Measurements from ENCODE around the gene SPTBN1.

Gene SPTBN1

GRCh38 chr2:54617409-54617808, 161.3 kb downstream of the SPTBN1 start:
- DNase-seq, result no peak

- DNase-seq, result no peak
Measured at GRCh38 chr2:54618646-54619565, 162.8 kb downstream of the SPTBN1 start.

GRCh38 chr2:54619660-54620231, 163.6 kb downstream of the SPTBN1 start:
- DNase-seq, result no peak

GRCh38 chr2:54620948-54621347, 164.8 kb downstream of the SPTBN1 start:
- no peak for DNase-seq

GRCh38 chr2:54624591-54625071, 168.5 kb downstream of the SPTBN1 start:
- no peak for DNase-seq

GRCh38 chr2:54626131-54626530, 170.0 kb downstream of the SPTBN1 start:
- no peak for DNase-seq

GRCh38 chr2:54626884-54627283, 170.8 kb downstream of the SPTBN1 start:
- no peak for DNase-seq

- DNase-seq, result no peak
Measured at GRCh38 chr2:54627973-54628372, 171.8 kb downstream of the SPTBN1 start.

- no peak for DNase-seq
Measured at GRCh38 chr2:54628418-54628817, 172.3 kb downstream of the SPTBN1 start.

- no peak for DNase-seq
Measured at GRCh38 chr2:54628957-54629356, 172.8 kb downstream of the SPTBN1 start.

- no peak for DNase-seq
Measured at GRCh38 chr2:54629390-54629789, 173.3 kb downstream of the SPTBN1 start.

GRCh38 chr2:54629914-54630857, 174.1 kb downstream of the SPTBN1 start:
- DNase-seq, result no peak

GRCh38 chr2:54630858-54631497, 174.9 kb downstream of the SPTBN1 start:
- DNase-seq, result no peak

GRCh38 chr2:54631755-54632154, 175.6 kb downstream of the SPTBN1 start:
- DNase-seq, result no peak

- no peak for DNase-seq
Measured at GRCh38 chr2:54632733-54633692, 176.9 kb downstream of the SPTBN1 start.

GRCh38 chr2:54634021-54634420, 177.9 kb downstream of the SPTBN1 start:
- no peak for DNase-seq

GRCh38 chr2:54634564-54635511, 178.7 kb downstream of the SPTBN1 start:
- no peak for DNase-seq

GRCh38 chr2:54635554-54636152, 179.5 kb downstream of the SPTBN1 start:
- no peak for DNase-seq

GRCh38 chr2:54636415-54637139, 180.4 kb downstream of the SPTBN1 start:
- DNase-seq, result no peak
